DMS 273 (cell line): ENCODE data around the gene KRTAP20-3.

Experiments used
- DNase-seq: peaks from one replicate; lab custom pipeline; 2025; ENCODE audit not compliant: unreplicated experiment; lab: John Stamatoyannopoulos, UW

KRTAP20-3 gene

DNA sequence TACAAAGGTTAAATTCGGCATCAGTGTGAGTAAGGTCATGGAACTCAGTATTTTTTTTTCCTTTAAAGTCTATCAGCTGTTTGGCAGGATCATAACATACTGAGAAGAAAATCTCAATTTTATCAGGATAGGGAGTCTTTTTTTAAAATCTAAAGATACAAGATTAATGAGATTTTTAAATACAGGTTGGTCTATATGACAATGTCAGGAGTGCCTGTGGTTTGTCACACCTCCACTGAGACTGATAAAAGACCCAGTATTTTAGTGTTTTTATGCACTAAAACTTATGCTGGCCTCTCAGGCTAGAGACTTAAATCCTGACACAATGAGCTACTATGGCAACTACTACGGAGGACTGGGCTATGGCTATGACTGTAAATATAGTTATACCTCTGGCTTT is at the start of gene KRTAP20-3:
KRTAP20-3 (plus strand) TSS at position 301 of the 400 bp plus-strand sequence.
- DNase-seq, result no peak

DNA sequence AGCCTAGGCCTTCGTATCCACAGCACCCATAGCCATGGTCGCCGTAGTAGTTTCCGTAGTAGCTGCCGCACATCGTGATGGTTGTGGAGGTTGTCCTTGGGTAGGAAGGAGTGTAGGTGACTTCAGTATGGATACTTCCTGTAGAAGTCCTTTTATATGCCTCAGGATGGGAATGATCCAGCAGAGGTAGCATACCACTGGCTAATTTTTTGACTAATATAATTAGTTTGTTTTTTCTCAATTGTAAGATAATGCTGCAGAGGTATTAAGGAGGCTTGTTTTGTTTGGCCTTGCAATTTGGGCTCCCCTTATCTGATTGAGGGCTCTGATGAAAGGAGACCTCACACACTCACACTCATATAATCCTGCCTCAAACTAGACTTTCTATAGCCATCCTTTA is 43.9 kb upstream of the KRTAP20-3 start, which contains the start of gene KRTAP6-2:
KRTAP6-2 (minus strand) TSS at position 101 of the 400 bp plus-strand sequence; CDS start at position 73, 28 bp downstream.
- DNase-seq, result no peak

DNA sequence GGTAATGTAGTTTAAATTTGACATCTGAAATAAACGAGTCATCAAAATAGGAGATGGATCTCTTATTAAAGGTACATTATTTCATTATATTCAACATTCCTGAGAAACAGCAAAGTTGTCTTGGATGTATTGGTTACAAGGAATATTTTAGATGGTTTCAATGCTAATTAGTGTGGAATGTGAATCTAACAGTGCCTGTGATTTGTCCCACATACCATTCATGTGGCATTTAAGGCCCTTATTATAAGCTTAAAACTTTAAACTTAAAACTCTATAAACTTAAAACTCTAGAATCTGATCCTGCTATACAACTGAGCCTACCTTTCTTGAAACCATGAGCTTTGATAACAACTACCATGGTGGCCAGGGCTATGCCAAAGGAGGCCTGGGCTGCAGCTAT is 41.9 kb upstream of the KRTAP20-3 start, which contains the start of gene KRTAP22-1:
KRTAP22-1 (plus strand) TSS at position 301 of the 400 bp plus-strand sequence.
- no peak for DNase-seq

DNA sequence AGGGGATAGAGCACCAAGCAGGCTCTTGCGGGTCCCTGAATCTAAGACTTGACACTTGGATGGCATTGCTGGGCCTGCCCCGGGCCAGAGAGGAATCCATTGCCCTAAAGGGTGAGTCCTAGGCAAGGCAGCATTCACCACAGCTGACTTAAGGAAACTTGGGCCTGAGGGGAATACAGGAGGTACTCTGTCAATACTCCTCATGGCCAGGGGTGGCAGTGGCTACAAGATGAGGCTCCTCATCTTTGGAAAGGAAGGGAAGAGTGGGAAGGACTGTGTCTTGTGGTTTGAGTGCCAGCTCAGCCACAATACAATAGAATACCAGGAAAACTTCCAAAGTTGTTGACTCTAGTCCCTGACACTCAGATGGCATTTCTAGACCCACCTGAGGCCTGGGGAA is 36.7 kb upstream of the KRTAP20-3 start:
- DNase-seq, result no peak

DNA sequence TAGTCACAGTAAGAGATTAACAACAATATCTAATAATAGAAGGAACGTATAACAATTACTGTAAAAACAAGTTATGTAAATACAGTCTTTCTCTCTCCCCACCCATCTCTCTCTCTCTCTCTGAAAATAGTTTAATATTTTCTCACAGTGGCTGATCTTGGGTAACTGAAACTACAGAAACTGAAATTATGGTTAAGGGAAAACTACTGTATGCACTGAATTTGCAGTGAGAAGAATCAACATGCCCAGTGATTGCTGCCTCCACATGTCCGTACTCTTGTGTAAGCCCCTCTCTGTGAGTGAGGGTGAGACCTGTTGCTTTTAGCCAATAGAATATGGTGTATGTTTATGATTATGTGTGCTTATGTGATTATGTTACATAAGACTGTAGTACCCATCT is 30.5 kb upstream of the KRTAP20-3 start:
- DNase-seq, result no peak

DNA sequence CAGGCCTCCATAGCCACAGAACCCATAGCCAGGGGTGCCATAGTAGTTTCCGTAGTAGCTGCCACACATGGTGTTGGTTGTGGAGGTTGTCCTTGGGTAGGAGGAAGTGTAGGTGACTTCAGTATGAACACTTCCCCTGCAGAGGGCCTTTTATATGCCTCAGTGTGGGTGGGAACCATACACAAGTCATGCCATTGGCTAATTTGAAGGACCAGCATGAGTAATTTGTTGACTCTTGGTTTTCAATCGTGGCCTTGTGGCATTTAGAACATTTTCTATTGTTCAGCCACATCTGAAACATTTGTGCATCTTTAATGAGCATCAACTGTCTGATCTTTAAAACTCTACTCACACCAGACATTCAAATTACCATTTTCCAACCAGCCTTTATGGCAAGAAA is 28.8 kb upstream of the KRTAP20-3 start, which contains the start of gene KRTAP6-1:
KRTAP6-1 (minus strand) TSS at position 95 of the 400 bp plus-strand sequence; CDS start at position 69, 26 bp downstream.
- no peak for DNase-seq

DNA sequence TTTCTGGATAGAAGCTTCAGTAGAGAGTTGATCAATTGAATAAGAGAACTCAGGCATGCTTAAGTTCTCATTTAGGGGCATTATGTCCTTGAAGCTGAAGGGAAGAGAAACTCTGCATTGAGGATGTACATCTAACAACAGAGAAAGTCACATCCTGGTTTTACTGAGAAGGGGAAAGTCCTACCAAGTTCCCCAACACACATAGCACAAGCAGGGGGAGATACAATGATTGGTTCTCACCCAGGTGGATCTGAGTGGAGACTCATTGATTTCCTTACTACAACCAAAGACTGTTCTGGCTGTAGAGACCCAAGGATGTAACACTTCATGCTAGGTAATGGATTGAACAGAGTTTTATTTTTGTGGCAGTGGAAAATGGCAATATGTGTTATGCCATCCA is 27.5 kb upstream of the KRTAP20-3 start:
- no peak for DNase-seq

DNA sequence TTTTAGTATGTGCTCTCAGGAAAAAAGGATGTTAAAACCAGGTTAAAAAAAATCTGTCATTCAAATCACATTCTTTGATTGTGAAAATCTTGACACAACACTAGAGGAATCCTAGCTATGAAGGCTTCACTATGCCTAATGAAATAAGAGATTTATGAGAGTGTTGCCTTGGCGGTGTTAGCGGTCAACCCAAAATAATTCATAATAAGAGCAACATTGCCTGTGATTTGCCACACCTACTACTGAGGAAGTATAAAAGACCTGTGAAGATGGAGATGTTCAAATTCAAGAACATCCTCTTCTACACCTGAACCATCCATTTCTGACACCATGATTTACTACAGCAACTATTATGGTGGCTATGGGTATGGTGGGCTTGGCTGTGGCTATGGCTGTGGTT is 26.5 kb upstream of the KRTAP20-3 start, which contains the start of gene KRTAP20-1:
KRTAP20-1 (plus strand) TSS at position 301 of the 400 bp plus-strand sequence; CDS start at position 331, 30 bp downstream.
- DNase-seq, result no peak

DNA sequence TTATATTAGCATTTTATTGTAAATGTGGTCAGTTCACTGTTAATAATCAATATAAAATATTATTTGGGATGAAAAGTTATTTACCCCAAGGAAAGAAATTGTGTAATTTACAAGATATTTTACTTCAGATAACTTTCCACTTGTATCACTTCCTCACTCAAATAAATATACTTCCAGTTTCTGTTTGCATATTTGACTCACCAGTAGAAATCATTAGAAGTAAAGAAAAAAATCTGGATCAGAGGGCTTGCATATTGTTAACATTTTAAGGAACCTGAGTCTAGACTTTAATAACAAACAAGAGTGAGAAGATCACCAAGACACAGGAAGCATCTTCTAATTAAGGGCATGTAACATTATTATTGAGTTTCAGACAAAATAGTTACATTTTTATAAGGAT is 22.6 kb upstream of the KRTAP20-3 start:
- no peak for DNase-seq

DNA sequence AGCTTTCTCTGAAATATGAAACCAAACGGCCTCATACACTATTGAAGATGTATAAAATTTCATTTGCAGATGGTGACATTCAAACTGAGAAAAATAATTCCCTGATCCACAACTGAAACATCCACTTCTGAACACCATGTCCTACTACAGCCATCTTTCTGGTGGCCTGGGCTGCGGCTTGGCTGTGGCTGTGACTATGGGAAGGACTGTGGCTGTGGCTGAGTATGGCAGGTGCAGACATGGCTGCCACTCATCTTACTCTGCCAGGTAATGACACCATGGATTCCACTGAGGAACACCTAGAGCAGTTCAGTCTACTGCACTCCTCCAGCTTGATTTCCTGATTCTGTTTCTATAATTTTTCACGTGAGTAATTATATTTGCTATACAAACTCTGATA is 22.1 kb upstream of the KRTAP20-3 start, which contains the start of gene KRTAP20-4:
KRTAP20-4 (plus strand) TSS at position 106 of the 400 bp plus-strand sequence.
- no peak for DNase-seq

DNA sequence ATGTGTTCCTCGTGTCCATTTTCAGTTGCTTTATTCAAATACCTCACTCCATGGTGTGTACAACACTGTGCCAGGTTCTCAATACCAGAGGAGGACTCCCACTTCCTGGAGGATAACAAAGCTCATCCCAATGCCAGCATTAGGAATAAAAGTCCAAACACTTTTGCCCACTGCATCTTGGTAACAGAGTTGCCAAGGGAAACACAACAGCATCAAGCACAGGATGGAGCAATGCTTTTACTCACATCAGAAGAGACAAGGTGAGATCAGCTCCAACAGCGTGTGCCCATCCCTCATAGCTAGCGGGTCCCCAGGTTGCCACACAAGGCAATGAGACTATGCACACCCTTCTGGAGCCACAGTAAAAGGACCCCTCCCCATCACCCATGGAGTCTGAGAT is 19.3 kb upstream of the KRTAP20-3 start:
- DNase-seq, result no peak

DNA sequence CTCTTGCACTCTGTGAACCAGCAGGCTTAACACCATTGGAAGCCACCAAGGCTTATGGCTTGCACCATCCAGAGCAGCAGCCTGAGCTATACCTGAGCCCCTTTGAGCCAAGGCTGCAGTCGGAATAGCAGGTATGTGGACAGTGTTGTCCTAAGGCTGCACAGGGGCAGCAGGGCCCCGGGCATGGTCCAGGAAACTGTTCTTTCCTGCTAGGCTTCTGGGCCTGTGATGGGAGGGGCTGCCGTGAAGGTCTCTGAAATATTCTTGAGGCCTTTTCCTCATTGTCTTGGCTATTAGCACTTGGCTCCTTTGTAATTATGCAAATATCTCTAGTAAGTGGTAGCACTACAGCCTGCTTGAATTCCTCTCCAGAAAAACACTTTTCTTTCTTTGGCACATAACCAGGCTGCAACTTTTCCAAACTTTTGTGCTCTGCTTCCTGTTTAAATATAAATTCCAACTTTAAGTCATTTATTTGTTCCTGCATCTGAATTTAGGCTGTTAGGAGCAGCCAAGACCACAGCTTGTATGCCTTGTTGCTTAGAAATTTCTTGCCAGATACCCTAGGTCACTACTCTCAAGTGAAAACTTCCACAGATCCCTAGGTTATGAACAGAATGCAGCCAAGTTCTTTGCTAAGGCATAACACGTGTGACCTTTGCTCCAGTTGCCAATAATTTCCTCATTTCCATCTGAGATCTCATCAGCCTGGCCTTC is 17.1 kb upstream of the KRTAP20-3 start:
- DNase-seq, result no peak

DNA sequence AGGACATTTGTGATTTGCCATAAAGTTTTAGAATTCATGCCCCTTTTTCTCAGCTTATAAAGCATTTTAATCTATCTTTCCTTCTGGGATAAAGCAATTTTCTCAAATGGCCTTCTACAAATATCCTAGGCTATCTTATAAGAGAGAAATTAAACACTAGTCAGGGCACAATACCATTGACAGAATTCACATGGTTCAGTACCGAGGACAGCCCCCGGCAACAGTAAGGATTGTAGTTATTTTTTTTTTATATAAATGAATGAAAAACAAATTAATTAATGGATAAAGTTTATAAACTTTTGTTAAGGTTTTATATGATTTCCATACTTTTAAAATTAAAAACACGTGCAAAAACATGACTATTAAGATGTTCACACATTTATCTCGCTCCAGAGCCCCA is 14.6 kb upstream of the KRTAP20-3 start:
- no peak for DNase-seq

DNA sequence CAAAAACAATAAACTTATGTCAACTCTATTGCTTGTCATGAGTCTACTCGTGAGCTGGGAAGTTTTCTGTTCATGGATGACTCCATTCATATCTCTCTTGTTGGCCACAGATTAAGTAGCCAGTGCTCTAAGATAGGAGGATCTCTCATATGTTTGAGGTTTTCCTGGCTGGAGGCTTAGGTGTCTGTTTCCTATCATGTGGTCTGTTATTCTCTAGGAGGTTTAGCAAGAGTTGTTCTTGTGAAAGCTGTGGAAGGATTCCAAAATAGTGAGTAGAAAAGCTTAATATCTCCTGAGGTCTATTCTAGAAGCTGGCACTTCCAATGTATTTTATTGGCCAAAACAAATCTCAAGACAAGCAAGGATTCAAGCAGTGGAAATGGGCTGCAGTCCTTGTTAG is 13.5 kb upstream of the KRTAP20-3 start:
- DNase-seq, result no peak

DNA sequence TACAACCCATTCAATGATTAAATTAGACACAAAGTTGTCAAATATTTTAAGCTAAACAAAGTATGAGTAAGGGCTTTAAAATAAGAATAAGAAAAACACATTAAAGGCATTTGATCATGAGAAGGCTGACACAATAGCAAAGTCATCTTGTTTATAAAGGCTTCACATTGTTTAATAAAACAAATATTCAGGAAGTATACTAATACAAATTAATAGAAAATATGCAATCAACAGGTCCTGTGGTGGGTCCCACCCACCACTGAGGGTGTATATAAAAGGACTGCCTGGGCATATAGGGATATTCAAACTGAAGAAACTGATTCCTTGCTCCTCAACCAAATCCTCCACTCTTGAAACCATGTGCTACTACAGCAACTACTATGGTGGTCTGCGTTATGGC is 7.8 kb upstream of the KRTAP20-3 start, which contains the start of gene KRTAP20-2:
KRTAP20-2 (plus strand) TSS at position 301 of the 400 bp plus-strand sequence; CDS start at position 359, 58 bp downstream.
- no peak for DNase-seq

DNA sequence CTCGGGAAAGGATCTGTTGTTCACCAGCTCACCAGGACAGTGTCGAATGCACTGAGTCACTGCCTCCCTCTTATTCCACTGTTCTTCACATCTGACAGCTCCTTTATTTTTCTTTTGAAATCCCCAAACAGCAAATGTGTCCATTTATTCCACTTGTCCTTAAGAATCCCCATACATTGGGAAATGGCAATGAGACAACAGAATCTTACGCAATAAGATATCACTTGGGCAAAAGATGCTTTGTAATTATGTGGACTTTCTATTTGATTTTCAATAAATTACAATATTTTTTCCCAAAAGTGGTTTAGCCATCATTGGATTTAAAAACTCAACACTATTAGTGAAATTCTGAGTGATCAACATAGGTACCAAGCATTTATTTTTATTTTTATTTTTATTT is 4.0 kb upstream of the KRTAP20-3 start:
- DNase-seq, result no peak

DNA sequence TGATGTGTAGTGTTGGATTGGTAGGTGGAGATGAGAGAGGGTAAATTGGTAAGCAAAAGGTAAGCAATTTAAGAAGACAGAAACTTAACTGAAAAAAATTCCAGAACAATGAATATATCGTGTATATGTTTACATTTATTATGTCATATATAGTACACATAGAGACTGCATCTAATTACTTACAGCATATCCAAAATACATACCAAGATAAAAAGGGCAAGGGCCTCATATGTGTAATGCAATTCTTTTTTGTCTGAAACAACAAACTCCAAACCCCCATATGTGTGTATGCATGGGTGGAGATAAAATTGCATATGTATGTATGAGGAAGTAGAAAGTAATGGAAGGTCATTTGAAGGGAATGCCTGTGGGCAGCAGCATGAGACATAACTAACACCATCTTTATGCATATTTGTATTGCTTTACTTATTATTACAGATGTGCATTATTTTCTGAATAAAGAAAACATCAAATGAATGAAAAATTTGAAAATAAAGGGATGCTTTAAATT is 4.3 kb downstream of the KRTAP20-3 start:
- DNase-seq, result no peak

DNA sequence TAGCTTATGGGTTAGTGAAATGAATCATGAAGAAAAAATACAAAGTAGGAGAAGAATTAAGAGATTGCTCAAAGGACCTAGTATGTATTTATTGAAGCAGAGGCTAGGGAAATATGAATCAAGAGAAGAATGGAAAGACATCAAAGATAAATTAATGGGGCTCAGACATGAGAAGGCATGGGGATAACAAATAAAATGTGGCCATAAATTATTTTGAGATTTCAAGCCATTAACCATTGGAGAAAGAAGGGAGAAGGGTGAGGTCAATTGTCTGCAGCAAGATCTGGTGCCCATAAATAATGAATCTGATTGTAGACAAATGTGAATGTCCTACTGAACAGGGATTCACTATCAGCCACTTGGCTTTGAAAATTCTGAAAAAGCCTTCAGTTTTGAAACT is 10.2 kb downstream of the KRTAP20-3 start:
- no peak for DNase-seq

DNA sequence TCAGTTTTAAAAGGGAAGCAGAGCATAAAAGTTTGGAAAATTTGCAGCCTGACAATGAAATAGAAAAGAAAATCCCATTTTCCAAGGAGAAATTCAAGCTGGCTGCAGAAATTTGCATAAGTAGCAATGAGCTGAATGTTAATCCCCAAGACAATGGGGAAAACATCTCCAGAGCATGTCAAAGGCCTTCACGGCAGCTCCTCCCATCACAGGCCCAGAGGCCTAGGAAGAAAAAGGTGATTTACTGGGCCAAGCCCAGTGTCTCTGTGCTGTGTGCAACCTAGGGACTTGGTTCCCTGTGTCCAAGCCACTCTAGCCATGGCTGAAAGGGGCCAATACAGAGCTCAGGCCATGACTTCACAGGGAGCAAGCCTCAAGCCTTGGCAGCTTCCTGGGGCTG is 26.1 kb downstream of the KRTAP20-3 start:
- DNase-seq, result no peak

DNA sequence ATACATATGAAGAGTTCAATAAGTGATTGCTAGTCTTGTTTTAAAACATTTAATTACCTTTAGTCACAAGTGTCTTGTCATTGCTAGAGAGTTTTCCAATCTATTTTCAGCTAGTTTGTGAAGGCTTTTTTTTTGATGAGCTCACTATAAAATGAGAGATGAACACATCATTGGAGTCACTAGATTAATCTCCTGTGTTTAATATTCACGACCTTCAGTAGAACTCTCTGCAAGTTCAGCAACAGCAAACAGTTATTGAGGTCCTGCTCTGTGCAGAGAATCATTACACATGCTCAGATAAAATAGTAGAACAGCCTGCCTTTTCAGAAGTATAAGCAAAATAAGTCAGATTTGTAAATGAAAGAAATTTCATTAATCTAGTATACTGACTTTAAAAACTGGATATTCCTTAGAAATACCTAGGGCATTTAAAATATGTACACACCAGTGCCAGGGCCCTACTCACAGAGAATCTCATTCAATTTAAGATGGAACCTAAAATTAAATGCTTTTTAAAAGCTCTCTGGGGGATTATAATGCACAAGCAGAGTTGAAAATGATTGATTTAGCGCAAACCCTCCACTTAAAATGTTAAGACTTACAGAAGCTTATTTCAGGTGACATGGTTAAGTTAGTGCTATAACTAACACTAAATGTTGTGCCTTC is 30.5 kb downstream of the KRTAP20-3 start:
- no peak for DNase-seq

DNA sequence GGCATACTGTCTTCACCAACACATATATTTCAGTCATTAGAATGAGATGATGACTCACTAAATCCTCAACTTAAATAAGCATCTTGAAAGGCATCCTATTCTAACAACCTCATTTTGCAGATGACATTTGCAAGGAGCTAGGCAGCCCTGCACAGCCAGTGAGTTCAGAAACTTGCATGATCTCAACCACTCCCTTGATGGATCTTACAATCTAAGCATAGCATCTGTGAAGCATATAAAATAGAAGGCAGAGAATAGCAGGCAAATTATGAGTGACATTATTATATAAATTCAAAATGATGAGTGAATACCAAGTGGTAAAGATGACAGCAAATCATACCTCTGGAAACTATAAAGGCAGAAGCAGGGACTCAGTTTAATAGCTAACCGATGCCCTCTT is 31.6 kb downstream of the KRTAP20-3 start:
- no peak for DNase-seq

DNA sequence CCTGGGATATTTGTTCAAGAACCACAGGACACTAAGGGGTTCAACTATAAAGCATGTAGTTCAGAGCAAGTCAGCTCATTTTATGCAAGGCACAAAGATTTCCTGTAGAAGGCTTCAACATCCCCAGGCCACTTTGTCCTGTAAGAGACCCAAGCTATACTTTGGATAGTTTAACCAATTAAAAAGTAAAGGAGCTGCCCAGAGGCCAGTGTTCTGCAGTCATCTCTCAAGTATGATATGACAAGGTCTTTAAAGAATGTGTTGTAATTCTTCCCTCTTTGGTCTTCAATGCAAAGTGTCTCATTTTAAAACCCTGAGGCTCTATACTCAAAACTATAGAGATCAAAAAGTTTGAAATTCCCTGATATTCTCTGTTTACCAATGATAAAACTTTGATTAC is 34.1 kb downstream of the KRTAP20-3 start:
- DNase-seq, result no peak
